Middle frontal gyrus (tissue), 1 donor: Measurements from ENCODE around the gene TMEM141.
A peak's percentile ranks its signal among the peaks of the same experiment; 100 is the strongest.

Experiments used
- DNase-seq: peaks from one replicate; pipeline ENCODE4 v3.0.0-alpha.2; 2015; ENCODE audit warnings: low spot score; ENCODE audit errors: extremely low spot score

Gene TMEM141

GRCh38 chr9:136790640-136791515 lies at the start of gene TMEM141:
TMEM141 (plus strand) TSS chr9:136791344; CDS start chr9:136791371, 27 bp downstream.
- DNase-seq, result peak; percentile 96

GRCh38 chr9:136741883-136742571 lies 49.1 kb upstream of the TMEM141 start:
- no peak for DNase-seq

DNA sequence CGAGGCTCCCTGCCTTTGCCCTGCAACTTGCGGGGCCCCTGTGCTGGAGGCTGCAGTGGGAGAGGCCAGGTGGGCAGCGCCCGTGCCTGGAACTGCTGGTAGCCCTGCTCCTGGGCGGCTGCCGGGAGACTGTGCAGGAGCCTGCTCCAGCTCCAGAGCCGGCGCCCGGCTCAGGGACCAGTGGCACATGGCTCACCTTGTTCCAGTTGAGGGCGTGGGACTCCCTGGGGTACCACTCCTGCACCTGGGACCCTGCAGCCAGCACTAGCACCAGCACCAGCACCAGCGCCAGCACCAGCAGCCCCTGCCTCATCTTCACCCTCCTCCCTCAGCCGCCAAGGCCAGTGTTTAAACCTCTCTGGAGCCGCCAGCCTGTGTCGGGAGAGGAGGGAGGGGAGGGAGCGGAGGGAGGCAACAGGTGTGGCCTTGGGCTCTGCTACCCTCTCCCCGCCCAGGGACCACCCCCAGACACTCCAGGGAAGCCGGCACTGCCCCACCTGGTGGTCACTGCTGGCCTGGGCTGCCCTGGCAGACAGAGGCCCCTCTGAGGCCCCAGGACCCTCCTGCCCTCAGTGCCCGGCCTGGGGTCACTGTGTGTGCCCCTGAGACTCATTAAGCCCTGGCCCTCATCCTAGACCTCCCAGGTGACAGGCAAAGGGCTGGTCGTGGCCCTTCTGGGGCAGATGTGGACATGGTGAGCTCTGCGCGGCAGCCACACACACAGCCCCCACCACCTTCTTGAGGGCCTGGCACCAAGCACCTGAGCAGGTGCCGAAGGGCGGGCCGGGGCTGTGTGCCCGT lies 48.4 kb upstream of the TMEM141 start, which contains the start of gene LCN10:
LCN10 (minus strand) TSS at position 350 of the 801 bp plus-strand sequence; CDS start at position 313, 37 bp downstream.
- DNase-seq, result no peak

- no peak for DNase-seq
Observed at GRCh38 chr9:136743639-136744211, 47.4 kb upstream of the TMEM141 start.

DNA sequence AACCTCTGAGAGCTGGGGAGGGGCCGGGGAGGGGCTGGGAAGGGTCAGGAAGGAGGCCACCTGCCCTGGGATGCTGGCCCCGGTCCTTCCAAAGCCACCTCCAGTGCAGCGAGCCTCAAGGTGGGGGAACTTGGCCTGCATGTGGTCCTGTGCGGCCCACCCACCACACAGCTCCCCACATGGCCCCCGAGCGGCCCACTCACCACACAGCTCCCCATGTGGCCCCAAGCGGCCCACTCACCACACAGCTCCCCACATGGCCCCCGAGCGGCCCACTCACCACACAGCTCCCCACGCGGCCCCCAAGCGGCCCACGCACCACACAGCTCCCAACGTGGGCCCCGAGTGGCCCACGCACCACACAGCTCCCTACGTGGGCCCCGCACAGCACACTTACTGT lies 46.4 kb upstream of the TMEM141 start:
- no peak for DNase-seq

DNA sequence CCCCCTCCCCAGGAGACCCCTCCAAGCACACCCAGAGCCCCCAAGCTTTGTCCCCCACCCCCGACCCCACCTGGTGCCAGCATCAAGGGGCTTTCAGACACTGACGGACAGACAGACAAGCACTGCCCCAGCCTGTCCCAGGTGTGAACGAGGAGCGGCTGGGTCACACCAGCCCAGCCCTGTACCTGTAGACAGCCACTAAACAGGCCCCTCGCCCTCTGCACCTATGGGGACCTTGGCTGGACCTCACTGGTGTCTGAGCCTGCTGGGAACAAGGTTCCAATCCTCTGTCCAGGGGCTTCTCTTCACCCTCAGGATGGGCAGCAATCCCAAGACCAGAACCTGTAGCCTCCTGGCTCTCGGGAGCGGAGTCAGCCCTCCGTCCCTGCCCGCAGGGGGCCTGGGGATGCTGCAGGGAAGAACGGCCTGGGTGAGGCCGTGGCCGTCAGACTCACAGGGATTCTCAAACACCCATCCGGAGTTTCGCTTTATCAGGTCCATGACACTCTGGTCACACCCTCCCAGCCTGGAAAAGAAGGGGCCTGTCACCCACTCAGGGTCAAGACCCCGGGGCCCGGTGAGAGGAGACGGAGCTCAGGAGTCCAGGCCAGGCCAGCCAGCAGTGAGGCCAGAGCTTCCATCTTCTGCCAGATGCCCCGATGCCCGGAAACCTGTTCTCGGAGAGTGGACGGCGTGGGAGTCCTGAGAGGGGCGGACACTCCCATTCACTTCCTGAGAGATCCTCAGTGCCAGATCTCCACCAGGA lies 45.6 kb upstream of the TMEM141 start:
- DNase-seq, result no peak

DNA sequence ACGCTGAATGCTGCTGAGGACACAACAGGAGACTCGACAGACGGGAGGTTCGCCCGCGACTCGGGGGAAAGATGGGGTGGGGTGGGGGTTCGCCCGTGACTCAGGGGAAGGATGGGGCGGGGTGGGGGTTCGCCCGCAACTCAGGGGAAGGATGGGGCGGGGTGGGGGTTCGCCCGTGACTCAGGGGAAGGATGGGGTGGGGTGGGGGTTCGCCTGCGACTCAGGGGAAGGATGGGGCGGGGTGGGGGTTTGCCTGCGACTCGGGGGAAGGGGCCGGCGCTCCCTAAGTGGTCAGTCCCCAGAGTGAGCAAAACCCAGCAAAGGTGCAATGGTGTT lies 45.0 kb upstream of the TMEM141 start:
- DNase-seq, result no peak

GRCh38 chr9:136746621-136747020 lies 44.5 kb upstream of the TMEM141 start:
- no peak for DNase-seq

GRCh38 chr9:136747161-136748060 lies 43.7 kb upstream of the TMEM141 start:
- DNase-seq, result no peak

GRCh38 chr9:136748201-136748600 lies 42.9 kb upstream of the TMEM141 start, which contains the start of gene LCN6:
LCN6 (minus strand) TSS chr9:136748525; CDS start chr9:136748483, 42 bp downstream.
- DNase-seq, result no peak

DNA sequence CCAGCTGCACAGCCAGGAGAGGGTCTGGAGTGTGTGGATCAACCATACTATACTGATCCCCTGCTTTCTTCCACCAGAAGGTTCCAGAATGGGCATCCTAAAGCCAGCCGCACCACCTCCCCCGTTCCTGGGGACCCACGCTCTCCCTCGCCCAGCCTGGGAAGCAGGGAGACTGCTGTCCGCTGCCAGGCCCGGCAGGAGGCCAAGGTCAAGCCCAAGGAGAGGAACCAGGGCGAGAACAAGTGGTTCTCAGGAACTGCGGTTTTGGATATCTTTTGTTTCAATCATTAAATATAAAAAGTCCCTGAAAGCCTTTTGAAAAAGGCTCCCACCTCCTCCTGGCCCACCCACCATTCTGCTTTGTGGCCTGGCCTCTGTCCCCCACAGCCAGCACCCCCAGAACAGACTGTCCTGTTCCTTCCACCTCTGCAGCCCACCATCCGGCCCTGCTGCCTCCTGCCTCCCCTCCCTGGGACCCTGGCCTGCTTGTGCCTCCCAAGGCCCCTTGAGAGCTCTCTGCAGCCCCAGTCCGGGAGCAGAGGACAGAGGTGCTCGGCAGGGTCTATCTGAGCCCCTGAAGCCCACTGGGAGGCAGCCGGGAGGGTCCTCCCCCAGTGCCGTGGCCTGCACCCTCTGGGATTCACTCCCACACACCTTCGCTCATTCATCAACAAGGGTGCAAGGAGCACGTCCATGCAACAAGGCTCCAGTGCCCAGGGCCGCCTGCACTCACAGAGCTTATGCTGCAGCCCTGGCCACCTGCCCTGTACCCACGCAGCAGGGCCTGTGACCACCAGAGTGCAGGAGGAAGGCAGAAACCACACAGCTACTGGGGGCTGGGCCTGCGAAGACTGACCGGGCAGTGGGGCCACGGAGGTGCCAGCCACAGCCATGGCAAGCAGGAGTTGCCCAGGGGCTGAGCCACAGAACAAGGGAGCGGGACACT lies 42.2 kb upstream of the TMEM141 start:
- no peak for DNase-seq

GRCh38 chr9:136750526-136750925 lies 40.6 kb upstream of the TMEM141 start:
- DNase-seq, result no peak

DNA sequence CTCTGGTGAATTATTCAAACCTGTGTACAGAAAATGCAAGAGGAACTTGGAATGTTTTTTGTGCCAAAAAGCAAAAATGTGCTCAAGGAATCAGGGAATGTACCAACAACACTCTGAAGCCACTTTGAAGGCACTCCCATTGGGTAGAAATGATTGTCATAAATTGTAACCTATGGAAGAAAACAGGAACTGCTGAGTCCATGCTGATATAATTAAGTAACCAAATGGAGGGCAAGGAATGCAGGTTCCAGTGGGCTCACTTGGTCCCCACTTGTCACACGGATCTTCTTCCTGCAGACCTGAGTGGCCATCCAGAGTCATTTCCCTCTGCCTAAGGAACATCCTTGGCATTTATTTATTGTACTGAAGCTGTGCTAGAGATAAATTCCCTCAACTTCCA lies 39.9 kb upstream of the TMEM141 start:
- DNase-seq, result no peak

DNA sequence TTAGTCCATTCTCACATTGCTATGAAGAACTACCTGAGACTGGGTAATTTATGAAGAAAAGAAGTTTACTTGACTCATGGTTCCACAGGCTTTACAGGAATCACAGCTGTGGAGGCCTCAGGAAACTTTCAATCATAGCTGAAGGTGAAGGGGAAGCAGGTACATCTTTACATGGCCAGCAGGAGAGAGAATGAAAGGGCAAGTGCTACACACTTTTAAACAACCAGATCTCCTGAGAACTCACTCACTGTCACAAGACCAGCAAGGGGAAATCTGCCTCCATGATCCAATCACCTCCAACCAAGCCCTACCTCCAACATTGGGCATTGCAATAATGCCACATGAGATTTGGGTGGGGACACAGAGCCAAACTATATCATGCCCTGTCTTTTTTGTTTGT lies 39.3 kb upstream of the TMEM141 start:
- no peak for DNase-seq

DNA sequence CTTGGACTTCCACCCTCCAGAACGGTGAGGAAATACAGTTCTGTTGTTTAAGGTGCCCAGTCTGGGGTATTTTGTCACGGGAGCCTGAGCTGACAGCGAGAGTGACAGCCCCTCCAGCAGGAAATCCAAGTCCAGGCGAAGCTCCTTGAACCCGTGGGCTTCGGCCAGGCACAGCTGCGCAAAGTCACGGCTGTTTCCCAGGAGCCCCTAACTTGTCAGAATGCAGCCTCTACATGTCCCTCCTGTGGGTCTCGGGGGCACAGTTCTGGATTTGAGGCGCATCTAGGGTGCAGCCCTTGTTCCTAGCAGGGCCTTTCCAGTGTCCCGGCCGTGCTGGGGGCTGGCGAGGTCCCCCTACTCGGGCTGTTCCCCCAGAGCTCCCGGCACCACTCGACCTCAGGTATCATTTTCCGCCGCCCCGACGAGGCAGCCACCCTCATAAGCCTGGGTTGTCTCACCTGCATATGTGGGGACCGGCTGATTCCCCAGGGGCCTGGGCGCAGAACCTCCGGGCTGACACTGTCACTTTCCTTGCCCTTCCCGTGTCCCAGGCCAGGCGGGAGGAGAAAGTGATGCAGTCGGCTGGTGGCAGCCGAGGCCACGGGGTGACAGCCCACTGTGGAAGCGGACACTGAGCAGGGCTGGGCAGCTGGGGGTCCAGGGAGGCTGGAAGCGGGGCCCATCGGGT lies 37.6 kb upstream of the TMEM141 start:
- DNase-seq, result no peak

DNA sequence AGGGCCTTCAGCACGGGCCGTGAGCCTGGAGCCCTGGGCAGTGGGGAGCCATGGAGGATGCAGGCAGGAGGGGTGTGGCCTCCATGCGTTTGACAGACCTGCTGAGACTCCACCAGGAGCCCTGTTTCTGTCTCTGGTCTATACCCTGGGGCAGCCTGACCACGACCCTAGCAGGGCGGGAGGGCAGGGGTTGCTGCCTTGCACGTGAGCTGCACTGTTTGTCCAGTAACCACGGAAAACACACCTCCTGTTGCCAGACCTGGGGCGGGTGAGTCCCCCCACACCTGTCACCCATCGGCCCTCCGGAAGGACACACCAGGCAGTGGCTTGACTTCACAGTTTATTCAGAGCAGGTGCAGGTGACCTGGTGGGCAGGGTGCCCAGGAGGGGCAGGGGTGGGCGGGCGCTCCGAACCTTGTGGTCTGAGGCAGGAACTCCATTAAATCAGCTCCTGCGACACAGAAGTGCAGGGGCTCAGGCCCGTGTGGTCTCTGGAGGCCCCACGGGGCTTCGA lies 37.0 kb upstream of the TMEM141 start:
- no peak for DNase-seq

DNA sequence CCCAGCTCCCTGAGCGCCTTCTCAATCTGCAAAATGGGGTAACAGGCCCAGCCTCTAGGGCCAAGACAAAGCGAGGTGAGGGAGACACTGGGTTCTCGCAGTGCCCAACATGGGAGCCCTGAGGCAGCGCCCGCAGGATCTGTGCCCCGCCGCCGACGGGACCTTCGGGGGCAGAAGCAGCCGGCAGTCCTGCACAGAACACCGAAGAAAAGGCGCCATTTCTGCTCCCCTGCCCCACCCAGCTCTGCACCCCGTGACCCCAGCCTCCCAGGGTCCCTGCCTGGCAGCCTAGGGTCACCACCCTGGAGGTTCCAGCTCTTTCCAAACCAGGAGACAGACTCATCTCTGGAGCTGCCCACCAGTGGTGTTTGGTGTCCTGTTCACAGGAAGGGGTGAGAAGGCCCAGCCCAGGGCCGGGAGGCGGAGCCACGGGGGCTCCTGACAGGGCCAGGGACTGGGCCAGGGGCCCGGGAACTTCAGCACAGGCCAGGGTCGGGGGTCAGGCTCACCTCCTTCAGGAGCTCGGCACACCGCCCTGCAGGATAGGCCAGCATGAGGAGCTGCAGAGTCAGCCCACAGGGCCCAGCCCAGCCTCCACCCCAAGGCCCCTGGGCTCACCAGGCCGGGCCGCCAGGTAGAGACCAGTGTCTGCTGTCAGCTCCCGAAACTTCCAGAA lies 36.4 kb upstream of the TMEM141 start:
- no peak for DNase-seq
